Measurements from ENCODE around the gene ADAMTS15.

The ADAMTS15 gene

GRCh38 chr11:130448416-130449309, at the start of gene ADAMTS15:
ADAMTS15 (plus strand) TSS chr11:130448645; CDS start chr11:130448974, 329 bp downstream.
- no peak for DNase-seq

- no peak for DNase-seq
Observed at GRCh38 chr11:130399196-130399595, 49.2 kb upstream of the ADAMTS15 start.

DNA sequence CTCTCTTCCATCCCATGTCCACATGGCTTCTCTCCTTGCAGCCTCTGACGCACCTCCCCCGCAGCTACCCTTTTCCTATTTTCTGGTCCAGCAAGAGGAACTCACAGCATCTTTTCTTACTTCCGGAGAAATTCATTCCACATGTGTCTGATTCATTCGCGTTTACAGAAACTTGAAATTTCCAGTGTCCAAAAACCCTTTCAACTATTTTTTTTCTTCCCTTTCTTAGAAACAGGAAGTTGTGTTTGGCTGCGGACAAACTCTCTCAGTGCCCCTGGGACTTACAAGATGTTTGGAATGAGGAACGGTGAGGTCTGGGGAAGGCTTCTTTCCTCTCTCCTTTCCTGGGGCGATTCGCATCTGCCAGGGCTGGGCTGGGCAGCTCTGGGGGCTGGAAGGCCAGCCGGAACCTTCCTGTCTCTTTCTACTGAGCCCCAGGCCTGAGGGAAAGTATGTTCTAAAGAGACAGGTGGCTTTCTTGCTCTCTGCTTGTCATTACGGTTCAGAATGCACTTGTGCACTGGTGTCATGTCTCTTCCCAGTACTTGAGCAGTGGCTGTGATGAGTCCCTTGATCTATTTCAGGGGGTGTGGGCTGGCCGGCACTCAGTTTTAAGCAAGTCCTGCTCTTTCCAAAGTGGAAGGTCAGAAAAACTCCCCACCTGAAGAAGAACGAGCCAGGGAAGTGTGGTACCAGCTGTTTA, 47.5 kb upstream of the ADAMTS15 start:
- DNase-seq = no peak

DNA sequence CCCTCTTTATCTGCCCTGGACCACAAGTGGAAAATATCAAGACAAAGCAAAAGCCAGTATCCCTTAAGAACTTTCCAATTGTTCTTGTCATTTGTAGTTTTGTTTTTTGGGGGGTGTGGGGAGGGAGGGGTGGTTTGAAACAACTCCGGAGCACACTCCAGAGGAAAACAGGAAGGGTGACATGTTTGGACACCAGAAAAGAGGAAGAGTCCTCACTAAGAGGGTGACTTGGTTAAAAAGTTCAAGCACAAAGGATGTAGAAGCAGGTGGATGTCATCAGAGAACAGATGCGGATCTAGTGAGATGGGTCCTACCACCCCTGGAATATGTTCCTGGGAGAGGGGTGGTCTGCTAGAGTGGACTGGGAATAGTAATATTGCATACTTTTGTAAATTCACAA, 45.9 kb upstream of the ADAMTS15 start:
- DNase-seq = no peak

DNA sequence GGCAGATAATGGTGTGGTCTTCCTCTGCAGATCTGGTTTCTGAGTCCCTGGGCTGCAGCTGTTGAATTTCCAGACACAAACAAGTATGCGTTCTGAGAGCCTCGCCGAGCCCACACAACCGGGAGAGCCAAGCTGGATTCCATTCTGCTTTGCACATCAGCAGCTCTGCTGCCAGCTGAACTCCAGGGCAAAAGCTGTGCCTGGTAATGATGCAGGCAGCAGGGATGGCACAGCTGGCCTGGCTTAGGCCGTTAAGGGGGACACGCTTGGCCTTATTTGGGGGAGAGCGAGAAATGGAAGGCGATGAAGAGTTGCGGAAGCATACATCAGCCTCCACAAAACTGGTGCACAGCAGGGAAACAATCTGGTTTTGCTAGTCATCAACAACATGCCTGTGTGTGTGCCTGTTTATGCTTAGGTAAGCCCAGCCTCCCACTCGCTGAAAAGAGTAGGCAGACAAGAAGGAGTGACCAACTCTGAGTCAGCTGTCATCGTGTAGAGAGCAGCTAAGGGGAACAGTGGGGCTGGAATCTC, 45.1 kb upstream of the ADAMTS15 start:
- no peak for DNase-seq

DNA sequence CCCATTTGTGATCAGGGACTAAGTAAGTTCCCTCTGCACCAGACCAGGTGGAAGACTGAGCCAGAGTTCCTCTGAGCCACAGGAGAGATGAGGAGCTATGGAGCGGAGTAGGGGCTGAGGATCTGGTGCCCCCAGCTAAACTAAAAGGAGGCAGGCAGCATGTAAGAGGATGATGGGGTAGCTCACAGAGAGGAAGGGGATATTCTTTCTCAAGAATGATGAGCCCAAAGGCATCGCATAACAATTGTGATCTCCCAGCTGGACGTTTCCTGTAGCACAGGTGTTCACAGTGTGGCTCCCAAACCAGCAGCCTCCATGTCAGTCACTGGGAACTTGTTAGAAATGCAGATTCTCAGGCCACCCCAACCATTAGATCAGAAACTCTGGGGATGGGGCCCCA, 44.5 kb upstream of the ADAMTS15 start:
- no peak for DNase-seq

DNA sequence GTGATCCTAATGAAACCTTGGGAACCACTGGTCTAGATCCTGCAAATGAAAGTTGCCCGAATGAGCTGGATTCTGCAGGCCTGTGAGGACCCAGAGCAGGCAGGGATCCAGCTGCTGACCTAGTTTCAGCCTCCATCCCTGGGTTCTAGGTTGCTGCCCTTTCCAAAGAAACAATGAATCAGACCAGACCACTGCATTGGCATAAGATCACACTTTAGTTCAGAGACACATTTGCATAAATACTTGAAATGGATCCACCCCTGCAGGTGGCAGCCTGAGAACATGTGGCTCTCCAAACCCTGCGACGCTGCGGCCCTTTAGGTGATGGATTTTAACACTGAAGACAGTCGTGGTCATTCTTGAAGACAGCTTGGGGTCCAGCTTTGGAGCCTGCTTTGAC, 43.7 kb upstream of the ADAMTS15 start:
- DNase-seq = no peak

DNA sequence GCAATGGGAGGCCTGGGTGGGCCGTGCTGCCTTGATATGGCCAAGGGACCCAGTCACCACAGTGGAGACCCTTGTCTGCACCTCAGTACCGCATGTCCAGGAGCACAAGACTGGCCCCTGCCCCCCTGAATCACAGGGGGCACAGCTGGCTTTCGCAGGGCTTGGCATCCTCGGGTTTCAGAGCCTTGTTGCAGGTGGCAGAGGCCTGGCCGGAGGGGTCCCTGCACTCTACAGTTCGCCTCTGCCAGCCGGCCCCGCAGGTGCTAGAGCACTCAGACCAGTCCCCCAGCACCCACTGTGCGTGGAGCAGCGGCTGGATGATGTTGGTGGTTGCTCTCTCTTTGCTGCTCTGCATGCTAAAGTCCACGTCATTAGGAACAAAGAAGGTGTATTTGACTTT, 43.0 kb upstream of the ADAMTS15 start:
- DNase-seq = no peak

GRCh38 chr11:130407978-130408377, 40.5 kb upstream of the ADAMTS15 start:
- no peak for DNase-seq

- no peak for DNase-seq
Observed at GRCh38 chr11:130408401-130408890, 40.0 kb upstream of the ADAMTS15 start.

DNA sequence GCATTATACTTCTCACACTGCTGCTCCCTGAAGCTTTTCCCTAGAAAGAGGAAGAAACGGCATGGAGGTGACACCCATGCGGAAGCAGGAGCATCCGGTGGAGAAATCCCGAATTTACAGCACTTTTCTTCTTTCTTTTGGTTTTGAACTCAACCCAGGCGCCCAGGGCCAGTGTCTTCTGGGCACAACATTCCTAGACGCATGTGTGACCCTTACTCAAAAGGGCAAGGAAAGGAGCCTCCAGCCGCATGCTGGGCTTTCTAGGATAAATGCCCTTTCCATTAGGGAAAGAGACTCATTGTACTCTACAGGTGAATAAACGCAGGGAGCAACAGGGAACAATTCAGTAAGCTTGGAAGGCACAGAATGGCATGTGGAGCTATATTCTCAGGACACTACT, 39.5 kb upstream of the ADAMTS15 start:
- DNase-seq = no peak

DNA sequence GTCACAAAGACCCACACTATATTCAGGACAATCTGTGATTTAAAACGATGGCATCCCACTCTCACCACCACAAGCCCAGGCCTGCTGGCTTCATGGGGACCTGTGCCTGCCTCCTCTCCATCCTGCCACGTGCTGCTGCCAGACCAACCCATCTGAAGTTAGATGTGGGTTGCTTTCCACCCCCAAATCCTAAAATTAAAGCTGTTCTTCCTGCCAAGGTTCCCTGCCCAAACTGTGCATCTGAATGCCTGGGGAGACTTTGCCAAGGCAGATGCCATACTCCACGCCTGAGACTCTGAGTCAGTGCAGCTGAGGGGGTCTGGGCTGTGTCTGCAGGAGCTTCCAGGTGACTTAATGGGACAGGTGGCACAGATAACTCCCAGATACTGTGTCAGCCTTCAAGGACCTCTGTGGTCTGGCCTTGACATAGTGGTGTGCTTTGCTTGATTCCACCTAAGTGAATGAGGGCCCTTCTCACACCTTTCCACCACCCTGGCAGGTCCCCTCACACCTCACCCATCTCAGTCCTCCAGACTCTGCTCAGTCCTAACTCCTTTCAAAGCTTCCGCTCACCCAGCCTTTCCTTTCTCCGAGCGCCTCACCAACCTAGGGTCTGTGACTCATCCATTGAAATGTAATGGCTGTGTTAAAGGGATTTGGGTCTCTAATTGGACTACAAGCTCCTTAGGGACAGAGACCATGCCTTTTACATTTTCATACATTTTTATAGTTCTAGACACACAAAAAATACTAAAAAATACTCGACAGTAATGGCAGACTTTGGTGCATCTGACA, 38.7 kb upstream of the ADAMTS15 start:
- no peak for DNase-seq

GRCh38 chr11:130411223-130411622, 37.2 kb upstream of the ADAMTS15 start:
- DNase-seq = no peak

DNA sequence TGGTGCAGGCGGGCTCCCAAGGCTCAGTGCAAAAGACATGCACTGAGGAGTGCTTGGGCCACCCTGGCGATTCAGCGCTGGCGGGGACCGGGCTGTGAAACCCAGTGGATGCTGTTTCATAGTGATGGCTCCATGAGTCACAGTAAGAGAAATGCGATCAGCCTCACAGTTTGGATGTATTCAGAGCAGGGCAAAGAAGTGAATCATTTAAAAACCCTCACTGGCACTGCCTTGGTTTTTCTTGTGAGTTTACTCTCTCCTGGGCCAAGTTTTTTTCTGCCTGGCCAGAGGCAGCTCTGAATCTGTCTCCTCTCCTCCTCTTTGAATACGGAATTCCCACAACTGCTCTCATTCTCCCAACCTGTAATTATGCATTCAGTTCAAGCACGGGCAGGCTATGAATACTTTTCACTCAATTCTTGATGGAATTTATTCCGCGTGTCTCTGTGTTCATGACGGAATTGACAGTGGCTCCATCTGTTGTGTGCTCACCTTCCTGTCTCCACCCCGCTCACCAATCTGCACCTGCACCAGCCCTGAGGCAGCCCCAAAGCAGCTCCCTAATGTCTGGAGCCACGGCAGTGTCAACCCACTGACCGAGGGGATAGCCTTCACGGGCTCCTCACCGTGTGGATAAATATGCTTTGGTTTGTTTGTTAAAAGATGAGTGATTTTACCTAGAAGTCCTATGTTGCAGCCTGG, 34.9 kb upstream of the ADAMTS15 start:
- no peak for DNase-seq

GRCh38 chr11:130414107-130415080, 34.1 kb upstream of the ADAMTS15 start:
- DNase-seq = no peak

GRCh38 chr11:130415731-130416529, 32.5 kb upstream of the ADAMTS15 start:
- no peak for DNase-seq

- DNase-seq = no peak
Observed at GRCh38 chr11:130416530-130416882, 31.9 kb upstream of the ADAMTS15 start.

GRCh38 chr11:130416906-130417305, 31.5 kb upstream of the ADAMTS15 start:
- DNase-seq = no peak

DNA sequence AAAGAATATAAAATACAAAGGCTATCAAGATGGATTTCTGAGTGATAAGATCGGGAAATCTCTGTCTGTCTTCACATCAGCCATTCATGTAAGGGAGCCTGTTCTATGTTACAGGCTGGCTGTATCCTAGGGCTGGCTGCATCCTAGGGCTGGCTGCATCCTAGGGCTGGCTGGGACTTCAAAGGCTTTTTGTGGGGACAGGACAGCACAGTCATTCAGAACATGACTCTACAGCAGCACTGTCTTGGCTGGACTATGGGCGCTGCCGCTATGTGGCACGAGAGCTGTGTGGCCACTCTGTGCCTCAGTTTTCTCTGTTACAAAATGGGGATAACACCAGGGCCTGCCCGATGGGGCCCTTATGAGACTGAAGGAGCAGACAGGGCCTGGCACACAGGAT, 30.2 kb upstream of the ADAMTS15 start:
- DNase-seq = no peak

DNA sequence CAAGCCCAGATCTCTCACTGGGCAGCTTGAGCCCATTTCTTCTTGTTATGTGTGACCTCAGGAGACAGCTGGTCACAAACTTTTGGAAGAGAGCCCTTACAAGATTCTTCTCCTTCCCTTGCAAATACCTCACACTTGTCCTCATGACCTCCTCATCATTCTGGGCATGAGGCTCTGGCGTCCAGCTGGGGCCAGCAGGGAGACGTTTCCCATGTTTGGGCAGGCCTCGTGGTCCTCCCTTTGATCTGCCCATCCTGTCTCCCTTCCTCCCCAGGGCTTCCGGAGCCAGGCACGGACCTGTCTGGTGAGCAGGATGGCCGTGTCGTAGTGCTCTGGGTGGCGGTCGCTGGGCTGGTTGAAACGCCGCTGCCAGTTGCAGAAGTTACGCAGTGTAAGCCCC, 29.7 kb upstream of the ADAMTS15 start:
- DNase-seq = no peak

Measured in CD4-positive, alpha-beta T cell treated with Interferon alpha-2 for 1 hour (primary cell).